Pancreas (tissue), 10 donors: Measurements from ENCODE around the gene SLC13A1. TPM values are rescaled to one million over a fixed set of nuclear protein-coding genes. Genes with fewer than 3 reads are reported as not detected.
A peak's percentile ranks its signal among the peaks of the same experiment; 100 is the strongest.
"Not testable (repeated sequence)": the region's sequence is repeated elsewhere in the genome, so short reads cannot be mapped to it uniquely, and the experiment has no call there.

Experiments used
- ATAC-seq, 4 donors: fragments of 200-7000 bp; cut with Tn5 transposase; one replicate each; pipeline versions ENCODE4 v1.8.0 to v1.9.1; 2020; ENCODE audit warnings: mild to moderate bottlenecking in 4 of 4, moderate library complexity in 4 of 4
- DNase-seq, 6 donors: peaks; one replicate each; pipeline ENCODE4 v3.0.0-alpha.2; 2020
- FAIRE-seq: peaks from 2 replicates; lab custom pipeline; 2012; peaks lifted over from hg19 to GRCh38; lab: Jason Lieb, UNC
- H3K27ac ChIP-seq, 4 donors: fragments of 200-600 bp; sonication (generic); 1 replicate in 3 of 4; 2 replicates in 1 of 4; pipeline versions ENCODE4 v1.5.0 to v1.8.0; 2020
- H3K27me3 ChIP-seq, 4 donors: fragments of 200-600 bp; one replicate each; pipeline ENCODE4 v1.8.0; 2021
- H3K36me3 ChIP-seq, 3 donors: fragments of 200-600 bp; sonication (generic) in 1 of 3; one replicate each; pipeline versions ENCODE4 v1.5.0 to v1.8.0; 2020 to 2021
- H3K4me1 ChIP-seq, 3 donors: fragments of 200-600 bp; one replicate each; pipeline ENCODE4 v1.8.0; 2021
- H3K4me3 ChIP-seq, 4 donors: fragments of 200-600 bp; sonication (generic) in 2 of 4; one replicate each; pipeline versions ENCODE4 v1.5.0 to v1.8.0; 2020 to 2021
- H3K9me3 ChIP-seq, 4 donors: fragments of 200-600 bp; one replicate each; pipeline ENCODE4 v1.8.0; 2021
- WGBS, 2 donors: extraction: QIAGEN DNeasy Blood & Tissue Kit; methylation state at CpG; one replicate each; pipeline ENCODE4 v1.1.7; 2013; 5-methylcytosine and 5-hydroxymethylcytosine counted together
- intact Hi-C, 3 donors: fragments of 100-400 bp; cut with DNase I; formaldehyde crosslinking; loops; one replicate each; pipeline versions ENCODE4 v1.11.1 to v1.14.2; 2022
- polyA plus RNA-seq, 2 donors: library from polyadenylated mRNA; stranded (reverse); fragments of 200-250 nt; gene quantifications; one replicate each; pipeline ENCODE4 v1.2.3, GENCODE V29; 2013
- total RNA-seq, 6 donors: library from RNA; stranded (reverse); fragmentation: NEBNext Ultra II Directional in 4 of 6; extraction: Animal tissue kit (Norgen Biotek cat#: 25700) in 4 of 6; gene quantifications; one replicate each; pipeline versions ENCODE4 v1.2.1 to v1.2.4, GENCODE V29; 2021 to 2023
- TF ChIP-seq, protein P1 (sequence below), 4 donors: fragments of 200-600 bp; sonication (generic) in 3 of 4; IDR thresholded peaks; one replicate each; pipeline versions ENCODE4 v1.5.0 to v1.8.0; 2021; ENCODE audit warnings: antibody characterized with exemption in 4 of 4
- donor health status: healthy with polysubstance abuse.
- donor health status: DM: no; HTN: no; CAD: no; lungs with moderate emphysema.
- donor health status: DM: no; HTN: no; CAD: no.
- donor health status: control.
- donor health status: control.
- donor health status: Bipolar disorder and iron deficiency.
- donor health status: DM: yes; HTN: yes; CAD: no.
- donor health status: DM: no; HTN: no; CAD: no.
- donor health status: DM: no; HTN: no; CAD: no.
- donor health status: DM: yes; HTN: yes; CAD: no.

The SLC13A1 gene
- total and polyA plus RNA-seq, 8 donors, result 0.02 to 0.19 (median 0.09) TPM; not detected in 3

DNA sequence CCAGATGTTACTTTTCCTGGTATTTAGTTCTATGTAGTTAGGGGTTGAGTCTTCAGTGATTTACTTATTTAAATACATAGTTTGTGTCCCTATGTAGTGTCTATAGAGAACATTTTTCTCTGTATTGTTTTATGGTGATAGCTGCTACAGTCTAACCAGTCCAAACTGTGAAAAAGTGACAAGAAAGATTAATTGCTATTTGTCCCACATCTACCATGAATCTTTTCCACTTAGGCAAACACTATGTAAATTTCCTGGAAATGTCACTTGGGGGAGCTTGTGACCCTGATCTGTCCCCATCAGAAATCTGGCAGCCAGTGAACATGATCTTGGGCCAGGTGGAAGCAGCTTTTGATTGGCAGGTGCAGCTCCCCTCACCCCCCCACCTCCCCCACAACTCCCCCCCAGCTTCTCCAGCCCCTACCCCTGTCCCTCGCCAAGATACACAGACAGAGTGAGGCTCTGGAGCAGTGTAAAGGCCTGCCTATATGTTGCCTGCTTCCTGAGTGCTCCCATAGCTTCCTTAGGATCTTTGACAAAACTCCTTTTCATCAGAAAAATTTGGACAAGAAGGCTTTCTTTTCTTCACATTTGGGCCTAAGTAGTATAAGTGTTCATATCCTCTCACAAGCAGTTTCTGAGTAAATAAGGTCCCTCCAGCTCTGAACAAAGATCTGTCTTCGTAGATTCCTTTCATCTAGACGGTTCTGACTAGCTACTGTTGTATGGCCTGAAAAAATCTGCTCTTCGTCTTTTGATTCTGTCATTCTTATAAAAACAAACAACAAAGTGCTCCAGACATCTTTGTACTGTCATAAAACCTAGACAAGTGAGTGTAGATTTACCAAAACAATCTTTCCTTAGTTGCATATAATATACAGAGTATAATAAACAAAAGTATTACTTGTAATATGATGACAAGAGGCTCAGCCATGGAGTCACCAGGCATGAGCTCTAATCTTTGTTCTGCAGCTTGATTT is 31.5 kb upstream of the SLC13A1 start:
- no peak for FAIRE-seq
- Histone ChIP-seq H3K4me1 (peaks cover 0 to 15% (median 0%) of the 10 kb centered on the region in 3 donors), H3K4me3 (no peak overlapping the region), H3K9me3 (no peaks in the 10 kb centered on the region), H3K27me3 (no peaks in the 10 kb centered on the region), H3K27ac (no peak overlapping the region), H3K36me3 (no peaks in the 10 kb centered on the region)
- ATAC-seq, result peak in 3 of 4 donors; percentile 35 to 80 (median 79)
- TF ChIP-seq, protein P1, sequence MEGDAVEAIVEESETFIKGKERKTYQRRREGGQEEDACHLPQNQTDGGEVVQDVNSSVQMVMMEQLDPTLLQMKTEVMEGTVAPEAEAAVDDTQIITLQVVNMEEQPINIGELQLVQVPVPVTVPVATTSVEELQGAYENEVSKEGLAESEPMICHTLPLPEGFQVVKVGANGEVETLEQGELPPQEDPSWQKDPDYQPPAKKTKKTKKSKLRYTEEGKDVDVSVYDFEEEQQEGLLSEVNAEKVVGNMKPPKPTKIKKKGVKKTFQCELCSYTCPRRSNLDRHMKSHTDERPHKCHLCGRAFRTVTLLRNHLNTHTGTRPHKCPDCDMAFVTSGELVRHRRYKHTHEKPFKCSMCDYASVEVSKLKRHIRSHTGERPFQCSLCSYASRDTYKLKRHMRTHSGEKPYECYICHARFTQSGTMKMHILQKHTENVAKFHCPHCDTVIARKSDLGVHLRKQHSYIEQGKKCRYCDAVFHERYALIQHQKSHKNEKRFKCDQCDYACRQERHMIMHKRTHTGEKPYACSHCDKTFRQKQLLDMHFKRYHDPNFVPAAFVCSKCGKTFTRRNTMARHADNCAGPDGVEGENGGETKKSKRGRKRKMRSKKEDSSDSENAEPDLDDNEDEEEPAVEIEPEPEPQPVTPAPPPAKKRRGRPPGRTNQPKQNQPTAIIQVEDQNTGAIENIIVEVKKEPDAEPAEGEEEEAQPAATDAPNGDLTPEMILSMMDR (IDR thresholded peaks at IDR 0.05), result no peak
- WGBS, 2 donors, result 81 to 87% methylated on average over 4 of the region's 4 CpGs
- DNase-seq, result peak in 2 of 6 donors; percentile 15 to 30
- intact Hi-C loops, result no loop called here

DNA sequence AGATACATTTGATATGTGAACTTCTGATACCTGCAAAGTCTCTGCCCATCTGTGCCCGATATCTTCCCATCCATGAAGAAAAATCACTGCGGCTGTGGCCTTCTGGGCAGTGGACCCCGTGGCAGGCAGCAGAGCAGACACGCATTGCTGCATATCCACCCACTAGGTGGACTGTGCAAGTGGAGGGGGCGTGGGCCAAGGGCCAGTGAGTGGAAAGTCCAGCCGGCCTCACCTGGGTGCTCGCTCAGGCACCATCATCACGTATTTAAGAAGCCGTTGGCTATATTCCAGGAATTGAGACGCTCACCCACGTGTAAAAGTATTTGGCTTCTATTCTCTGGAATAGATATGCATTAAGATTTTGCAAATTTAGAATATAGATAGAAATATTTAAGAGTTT is 30.8 kb upstream of the SLC13A1 start:
- TF ChIP-seq, protein P1 (IDR thresholded peaks at IDR 0.05), result no peak
- Histone ChIP-seq H3K4me3 (no peak overlapping the region), H3K27ac (no peak overlapping the region), H3K27me3 (no peaks in the 10 kb centered on the region), H3K4me1 (peaks cover 0 to 15% (median 0%) of the 10 kb centered on the region in 3 donors), H3K9me3 (no peaks in the 10 kb centered on the region), H3K36me3 (no peaks in the 10 kb centered on the region)
- FAIRE-seq (no peak), DNase-seq (peak in 2 of 6 donors; percentile 43 to 48), ATAC-seq (peak in 1 of 4 donors; percentile 14)
- intact Hi-C loops, result no loop called here
- 66 to 71% methylated on average over 11 of the region's 11 CpGs for WGBS, 2 donors

DNA sequence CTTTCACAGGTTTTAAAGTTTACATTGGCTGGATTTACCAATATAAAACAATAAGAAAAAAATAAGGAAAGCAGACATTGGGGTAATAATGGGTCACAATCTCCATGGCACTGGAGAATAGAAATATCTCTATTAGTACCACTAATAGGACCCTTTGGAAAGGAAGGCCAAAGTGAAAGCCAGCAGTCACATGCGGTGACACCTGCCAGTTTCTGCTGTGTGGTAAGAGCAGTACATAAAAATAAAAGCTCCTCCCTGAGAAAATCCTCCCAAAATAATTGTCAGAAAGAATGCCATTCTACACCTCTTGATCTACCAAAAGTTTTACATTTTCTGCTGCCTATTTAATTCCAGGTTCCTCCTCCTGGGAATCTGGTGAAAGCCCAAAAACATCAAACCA is 30.4 kb upstream of the SLC13A1 start:
- ATAC-seq, result peak in 2 of 4 donors; percentile 29 to 33
- Histone ChIP-seq H3K27ac (no peak overlapping the region), H3K9me3 (no peaks in the 10 kb centered on the region), H3K4me3 (no peak overlapping the region), H3K36me3 (no peaks in the 10 kb centered on the region), H3K4me1 (peaks cover 0 to 15% (median 0%) of the 10 kb centered on the region in 3 donors), H3K27me3 (no peaks in the 10 kb centered on the region)
- TF ChIP-seq, protein P1 (IDR thresholded peaks at IDR 0.05), result no peak
- FAIRE-seq, result no peak
- no peak for DNase-seq
- 96 to 98% methylated on average over 1 of the region's 1 CpG for WGBS, 2 donors
- intact Hi-C loops, result no loop called here

DNA sequence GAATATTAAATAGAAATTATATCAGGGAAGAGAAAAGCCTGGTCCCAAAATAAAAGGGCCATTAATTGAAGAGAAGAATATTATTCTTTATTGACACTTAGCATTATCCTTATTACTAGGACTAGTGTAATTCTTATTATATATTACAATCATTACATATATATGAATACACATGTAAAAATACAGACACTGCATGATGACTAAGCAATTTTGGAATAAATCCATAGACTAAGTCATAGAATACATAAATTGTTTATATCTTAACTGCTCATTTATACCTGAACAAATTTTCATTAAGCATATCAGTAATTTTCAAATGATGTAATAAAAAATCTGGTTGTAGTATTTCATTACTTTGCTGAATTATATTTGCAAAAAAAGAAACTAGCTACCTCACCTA is 29.7 kb upstream of the SLC13A1 start:
- Histone ChIP-seq H3K36me3 (no peaks in the 10 kb centered on the region), H3K4me1 (peaks cover 0 to 15% (median 0%) of the 10 kb centered on the region in 3 donors), H3K9me3 (no peaks in the 10 kb centered on the region), H3K4me3 (no peak overlapping the region), H3K27me3 (no peaks in the 10 kb centered on the region), H3K27ac (no peak overlapping the region)
- TF ChIP-seq, protein P1 (IDR thresholded peaks at IDR 0.05), result no peak
- intact Hi-C loops, result no loop called here
- no peak for FAIRE-seq
- no peak for DNase-seq
- no peak for ATAC-seq

DNA sequence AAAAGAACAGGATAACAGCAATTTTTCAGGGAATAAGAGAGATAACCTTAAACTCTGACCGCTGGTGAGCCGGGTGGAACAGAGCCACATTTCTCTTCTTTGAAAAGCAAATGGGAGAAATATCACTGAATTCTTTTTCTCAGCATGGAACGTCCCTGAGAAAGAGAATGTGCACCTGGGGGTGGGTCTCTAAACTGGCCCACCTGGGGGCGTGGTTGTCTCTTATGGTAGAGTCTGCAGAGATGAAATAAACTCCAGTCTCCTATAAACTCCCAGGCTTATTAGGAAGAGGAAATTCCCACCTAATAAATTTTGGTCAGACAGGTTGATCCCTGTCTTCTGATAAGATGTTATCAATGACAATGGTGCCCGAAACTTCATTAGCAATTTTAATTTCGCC is 27.9 kb upstream of the SLC13A1 start:
- 89 to 91% methylated on average over 6 of the region's 6 CpGs for WGBS, 2 donors
- intact Hi-C loops, FAIRE-seq: not testable (repeated sequence)

More for the DNA sequence above, 27.9 kb upstream of the SLC13A1 start:
- peaks cover 0 to 15% (median 0%) of the 10 kb centered on the region in 3 donors for H3K4me1 ChIP-seq
- DNase-seq, H3K4me3 ChIP-seq, H3K27ac ChIP-seq, ATAC-seq, H3K27me3 ChIP-seq, H3K9me3 ChIP-seq, H3K36me3 ChIP-seq: not testable (repeated sequence)
